HG03280 (cell line): ENCODE data around the gene TUBE1.
"Not testable (repeated sequence)": the region's sequence is repeated elsewhere in the genome, so short reads cannot be mapped to it uniquely, and the experiment has no call there.

ENCODE experiments used
- ATAC-seq: cut with Tn5 transposase; IDR thresholded peaks from one replicate; pipeline ENCODE4 v1.9.1; 2021; ENCODE audit warnings: mild to moderate bottlenecking, moderate library complexity; ENCODE audit not compliant: unreplicated experiment

TUBE1 gene, protein sequence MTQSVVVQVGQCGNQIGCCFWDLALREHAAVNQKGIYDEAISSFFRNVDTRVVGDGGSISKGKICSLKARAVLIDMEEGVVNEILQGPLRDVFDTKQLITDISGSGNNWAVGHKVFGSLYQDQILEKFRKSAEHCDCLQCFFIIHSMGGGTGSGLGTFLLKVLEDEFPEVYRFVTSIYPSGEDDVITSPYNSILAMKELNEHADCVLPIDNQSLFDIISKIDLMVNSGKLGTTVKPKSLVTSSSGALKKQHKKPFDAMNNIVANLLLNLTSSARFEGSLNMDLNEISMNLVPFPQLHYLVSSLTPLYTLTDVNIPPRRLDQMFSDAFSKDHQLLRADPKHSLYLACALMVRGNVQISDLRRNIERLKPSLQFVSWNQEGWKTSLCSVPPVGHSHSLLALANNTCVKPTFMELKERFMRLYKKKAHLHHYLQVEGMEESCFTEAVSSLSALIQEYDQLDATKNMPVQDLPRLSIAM

GRCh38 chr6:112087136-112087911 is at the start of gene TUBE1, which contains the start of gene FAM229B:
TUBE1 (minus strand) TSS chr6:112087482; CDS start chr6:112087434, 48 bp downstream.
FAM229B (plus strand) TSS chr6:112087591; CDS start chr6:112099284, 11,693 bp downstream.
- ATAC-seq, result peak; percentile 97

- ATAC-seq, result no peak
Measured at GRCh38 chr6:112130878-112131277, 43.6 kb upstream of the TUBE1 start.

GRCh38 chr6:112128208-112128607 is 40.9 kb upstream of the TUBE1 start:
- no peak for ATAC-seq

DNA sequence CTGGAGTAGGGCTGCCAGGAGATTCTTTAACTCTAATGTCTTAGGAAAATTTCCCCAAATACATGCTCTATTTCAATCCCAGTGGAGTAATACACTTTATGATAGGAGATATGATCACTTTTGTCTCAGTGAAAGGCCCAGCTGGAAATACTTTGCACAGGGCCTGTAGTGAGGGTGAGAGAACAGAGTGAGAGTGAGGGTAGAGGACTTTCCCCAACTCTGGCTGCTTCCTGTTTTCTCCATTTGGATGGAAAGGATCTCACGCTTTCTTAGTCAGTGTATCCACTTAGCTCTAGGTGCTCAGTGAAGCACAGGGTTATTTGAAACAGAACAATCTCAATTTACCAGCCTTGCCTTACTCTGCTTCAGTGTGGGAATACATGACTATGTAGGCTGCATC is 36.7 kb upstream of the TUBE1 start:
- ATAC-seq, result no peak

DNA sequence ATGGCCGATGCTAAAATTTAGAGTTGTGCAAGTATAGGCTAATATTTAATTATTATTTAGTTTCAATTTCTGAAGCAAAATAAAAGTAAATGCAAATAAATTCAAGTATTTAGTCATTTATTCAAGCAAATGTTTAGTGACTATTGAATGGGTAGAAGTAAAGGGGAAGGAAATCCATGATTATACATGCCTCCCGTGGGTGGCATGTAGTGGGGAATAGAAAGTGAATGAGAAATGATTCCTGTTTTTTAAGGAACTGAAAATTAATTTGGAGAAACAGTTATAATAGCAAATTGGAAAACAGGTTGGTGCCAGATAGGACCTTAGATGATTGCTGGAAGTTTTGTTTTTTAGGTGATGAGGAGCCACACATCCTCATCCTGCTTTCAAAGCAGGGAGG is 35.5 kb upstream of the TUBE1 start:
- no peak for ATAC-seq

- no peak for ATAC-seq
Measured at GRCh38 chr6:112118034-112118433, 30.8 kb upstream of the TUBE1 start.

DNA sequence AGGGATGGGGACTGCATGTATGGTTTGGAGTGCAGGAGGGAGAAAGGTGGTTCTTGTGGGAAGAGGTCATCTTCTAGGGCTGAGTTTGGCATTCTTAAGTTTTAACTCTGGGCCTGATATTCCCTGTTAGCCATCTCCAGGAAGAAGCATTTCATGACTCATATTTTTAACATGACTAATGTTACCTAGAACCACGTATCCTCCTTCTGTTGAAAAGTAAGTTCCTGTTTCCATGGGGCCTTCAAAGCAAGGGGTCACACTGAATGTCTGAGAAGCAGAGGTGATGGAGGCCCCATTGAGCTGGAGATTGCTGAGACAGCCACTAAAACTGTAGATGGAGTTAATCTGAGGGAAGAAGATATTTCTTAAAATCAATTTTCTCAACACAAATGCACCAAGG is 30.3 kb upstream of the TUBE1 start:
- ATAC-seq, result no peak

GRCh38 chr6:112116221-112116620 is 28.9 kb upstream of the TUBE1 start:
- ATAC-seq, result no peak

GRCh38 chr6:112114577-112115223 is 27.4 kb upstream of the TUBE1 start:
- no peak for ATAC-seq

DNA sequence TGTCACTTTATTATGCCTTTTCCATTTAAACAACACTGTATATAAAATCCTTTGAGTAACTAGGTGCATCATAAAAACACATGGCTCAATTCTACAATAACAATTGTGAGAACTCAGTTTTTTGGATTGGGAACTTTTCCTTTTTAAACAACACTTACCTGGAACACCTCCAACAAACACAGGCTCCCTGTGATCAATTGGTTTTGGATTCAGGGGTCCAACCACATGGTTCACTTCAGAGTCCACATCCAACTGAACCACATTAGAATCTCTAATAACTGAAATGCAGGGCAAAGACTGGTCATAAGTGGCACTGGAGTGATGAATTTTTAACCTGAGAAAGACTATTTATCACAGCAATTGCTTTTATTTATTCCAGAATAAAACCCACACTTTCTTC is 26.6 kb upstream of the TUBE1 start:
- ATAC-seq, result no peak

DNA sequence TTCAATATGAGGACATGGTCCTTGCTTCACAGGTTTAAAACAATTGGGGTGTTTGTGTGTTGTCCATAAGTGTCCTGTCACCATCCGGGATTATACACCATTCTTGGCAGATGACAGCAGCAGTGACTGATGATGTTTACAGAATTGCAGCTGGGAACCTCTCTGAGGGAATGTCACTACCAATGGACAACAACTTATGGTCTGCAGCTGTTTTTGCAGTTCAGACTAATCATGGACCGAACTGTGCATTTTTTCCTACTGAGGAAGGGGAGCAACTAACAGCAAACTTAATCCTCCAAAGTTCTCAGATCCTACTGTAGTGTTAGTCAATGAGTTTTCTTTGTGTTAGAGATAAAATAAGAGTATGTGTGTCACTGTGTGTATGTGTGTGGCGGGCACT is 26.1 kb upstream of the TUBE1 start:
- no peak for ATAC-seq

DNA sequence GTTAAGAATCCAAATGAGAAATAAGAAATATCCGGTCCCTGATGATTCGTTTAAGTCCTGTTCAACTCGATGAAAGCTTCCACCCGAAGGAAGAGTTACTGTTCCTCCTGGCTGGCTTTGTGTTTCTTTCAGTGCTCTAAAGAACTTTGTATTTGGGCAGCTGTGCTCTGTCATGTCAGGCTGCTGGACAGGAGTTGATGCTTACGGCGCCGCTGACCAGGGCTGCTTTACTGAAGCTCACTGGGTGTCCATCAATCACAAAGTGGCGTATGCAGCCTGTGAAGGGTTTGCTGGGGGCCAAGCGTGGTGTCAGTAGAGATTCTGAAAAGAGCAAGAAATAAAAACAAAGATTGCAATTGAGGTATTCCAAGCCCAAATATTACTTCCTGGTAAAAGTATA is 22.0 kb upstream of the TUBE1 start:
- no peak for ATAC-seq

DNA sequence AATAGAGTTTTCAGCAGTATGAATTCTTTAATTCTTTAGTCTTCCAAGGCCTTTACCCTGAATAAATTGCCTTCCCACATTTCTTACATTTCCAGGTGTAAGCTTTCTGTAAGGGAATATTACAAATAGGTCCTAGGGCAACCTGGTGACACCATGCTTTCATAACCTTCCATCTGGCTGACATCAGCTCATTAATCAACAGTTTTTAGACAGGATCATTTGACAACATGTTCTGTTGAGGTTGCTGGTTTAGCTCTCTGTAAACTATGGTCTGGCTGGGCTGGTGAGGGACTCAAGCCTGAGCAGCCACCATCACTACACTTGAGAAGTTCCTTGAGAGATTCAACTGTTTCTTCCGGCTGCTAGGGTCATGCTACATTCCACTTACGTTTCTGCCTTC is 19.3 kb upstream of the TUBE1 start:
- ATAC-seq, result no peak

GRCh38 chr6:112106026-112106425 is 18.7 kb upstream of the TUBE1 start:
- ATAC-seq, result not testable (repeated sequence)

- ATAC-seq, result no peak
Measured at GRCh38 chr6:112100561-112100960, 13.3 kb upstream of the TUBE1 start.

DNA sequence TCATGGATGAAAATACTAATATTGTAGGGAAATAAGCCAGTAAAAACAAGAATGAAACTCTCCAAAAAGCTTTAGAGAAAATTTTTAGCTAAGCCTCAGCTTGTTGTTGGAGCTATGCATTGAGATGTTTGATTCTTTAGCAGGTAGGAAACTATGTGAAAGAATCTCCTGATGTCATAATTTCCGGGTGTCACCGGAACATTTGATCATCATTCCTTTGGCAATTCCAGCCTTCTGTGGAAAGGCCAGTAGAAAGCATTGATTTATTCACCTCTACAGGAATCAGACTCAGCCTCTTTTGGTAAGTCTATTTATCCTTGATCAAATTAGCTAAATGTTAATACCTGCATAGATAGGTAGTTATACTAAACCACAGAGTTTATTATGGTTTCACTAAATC is 9.6 kb upstream of the TUBE1 start:
- no peak for ATAC-seq

GRCh38 chr6:112087916-112088315 is 634 bp upstream of the TUBE1 start:
- no peak for ATAC-seq

- peak; percentile 17 for ATAC-seq
Measured at GRCh38 chr6:112086744-112087135, 542 bp downstream of the TUBE1 start.

GRCh38 chr6:112085286-112086065 is 1.8 kb downstream of the TUBE1 start:
- ATAC-seq, result no peak

DNA sequence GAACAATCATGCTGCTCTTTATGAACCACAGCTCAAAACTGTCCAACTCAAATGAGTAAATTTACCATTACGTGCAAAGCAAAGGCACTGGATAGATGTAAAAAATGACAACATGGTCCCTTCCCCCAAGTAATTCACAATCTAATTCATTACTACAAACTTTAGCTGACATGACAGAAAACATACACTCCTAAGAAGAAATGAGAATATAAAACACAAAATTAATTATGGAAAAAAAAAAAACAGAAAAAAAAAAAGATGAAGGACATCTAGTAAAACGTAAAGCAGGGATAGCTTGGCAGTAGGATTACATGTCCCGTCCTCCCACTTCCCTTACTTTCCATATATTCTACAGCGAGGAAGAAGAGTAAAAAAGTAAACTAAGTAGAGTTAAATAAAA is 5.7 kb downstream of the TUBE1 start:
- ATAC-seq, result no peak

- ATAC-seq, result no peak
Measured at GRCh38 chr6:112066606-112067005, 20.7 kb downstream of the TUBE1 start.
